ENCODE data around the gene FSTL5.

DNA sequence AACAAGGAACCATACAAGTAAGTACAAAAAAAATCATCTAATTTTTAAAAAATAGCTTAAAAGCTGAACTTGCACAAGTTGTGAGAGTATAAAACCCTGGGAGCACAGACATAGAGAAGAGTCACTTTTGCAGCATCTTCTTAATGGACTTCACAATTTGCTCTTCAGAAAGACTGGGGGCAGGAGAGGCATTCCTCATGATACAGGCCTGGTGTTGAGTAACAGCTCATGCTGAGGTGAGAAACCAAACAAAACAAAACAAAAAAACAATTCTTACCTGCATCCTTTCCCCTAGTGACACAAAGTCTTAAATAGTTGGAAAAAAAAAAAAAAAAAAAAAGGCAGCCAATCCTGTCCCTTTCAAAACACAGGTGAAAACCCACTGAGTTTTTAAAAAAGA, 562.8 kb downstream of the FSTL5 start:
- TF ChIP-seq CTCF (IDR thresholded peaks at IDR 0.05 in 2 of 3, conservative IDR thresholded peaks at IDR 0.05 in 1 of 3; ENCODE audit: borderline replicate concordance in 1 of 3, insufficient read depth in 1 of 3, low read depth in 2 of 3, low read length in 2 of 3): no peak
- no peak for TF ChIP-seq EZH2phosphoT487 (IDR thresholded peaks at IDR 0.05; ENCODE audit: borderline replicate concordance)
- TF ChIP-seq POLR2A (IDR thresholded peaks at IDR 0.05; ENCODE audit: borderline replicate concordance, extremely low read depth, insufficient read depth, insufficient read length): no peak
- no peak for TF ChIP-seq POLR2AphosphoS5 (IDR thresholded peaks at IDR 0.05; ENCODE audit: low read depth, low read length)
- TF ChIP-seq, protein P1, sequence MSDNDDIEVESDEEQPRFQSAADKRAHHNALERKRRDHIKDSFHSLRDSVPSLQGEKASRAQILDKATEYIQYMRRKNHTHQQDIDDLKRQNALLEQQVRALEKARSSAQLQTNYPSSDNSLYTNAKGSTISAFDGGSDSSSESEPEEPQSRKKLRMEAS (IDR thresholded peaks at IDR 0.05): no peak
- no peak for TF ChIP-seq EZH2 (IDR thresholded peaks at IDR 0.05)
- TF ChIP-seq ZBTB33 (IDR thresholded peaks at IDR 0.05; ENCODE audit: extremely low read depth, insufficient replicate concordance, low read length): no peak
- TF ChIP-seq SP1 (IDR thresholded peaks at IDR 0.05; ENCODE audit: low read depth): no peak
- TF ChIP-seq ATF3 (IDR thresholded peaks at IDR 0.05): no peak
